Measurements from ENCODE around the gene SYCP2.

The SYCP2 gene

GRCh38 chr20:59945175-59945574, 11.7 kb upstream of the SYCP2 start:
- no peak for DNase-seq (ENCODE audit: low spot score)

GRCh38 chr20:59944726-59945125, 11.3 kb upstream of the SYCP2 start:
- DNase-seq (ENCODE audit: low spot score), result no peak

GRCh38 chr20:59942245-59942644, 8.8 kb upstream of the SYCP2 start:
- DNase-seq (ENCODE audit: low spot score), result no peak

GRCh38 chr20:59940956-59941294, 7.5 kb upstream of the SYCP2 start:
- DNase-seq (ENCODE audit: low spot score), result no peak

- peak; percentile 98 for DNase-seq (ENCODE audit: low spot score)
Observed at GRCh38 chr20:59940129-59940955, 6.9 kb upstream of the SYCP2 start, which contains the start of the genes FAM217B and PPP1R3D. Gene FAM217B (plus strand): TSS chr20:59940389. CDS start chr20:59943944, 3,555 bp downstream. Gene PPP1R3D (minus strand): TSS chr20:59940305. CDS start chr20:59939931, 374 bp downstream.

- DNase-seq (ENCODE audit: low spot score), result peak; percentile 34
Observed at GRCh38 chr20:59939879-59940128, 6.4 kb upstream of the SYCP2 start.

GRCh38 chr20:59939052-59939878, 5.8 kb upstream of the SYCP2 start:
- DNase-seq (ENCODE audit: low spot score), result no peak

GRCh38 chr20:59938696-59939051, 5.2 kb upstream of the SYCP2 start:
- DNase-seq (ENCODE audit: low spot score), result no peak

GRCh38 chr20:59938221-59938620, 4.8 kb upstream of the SYCP2 start:
- peak; percentile 82 for DNase-seq (ENCODE audit: low spot score)

- no peak for DNase-seq (ENCODE audit: low spot score)
Observed at GRCh38 chr20:59937150-59937549, 3.7 kb upstream of the SYCP2 start.

- no peak for DNase-seq (ENCODE audit: low spot score)
Observed at GRCh38 chr20:59936409-59936808, 3.0 kb upstream of the SYCP2 start.

GRCh38 chr20:59935457-59936185, 2.2 kb upstream of the SYCP2 start:
- DNase-seq (ENCODE audit: low spot score), result no peak

- DNase-seq (ENCODE audit: low spot score), result peak; percentile 93
Observed at GRCh38 chr20:59933849-59934585, 580 bp upstream of the SYCP2 start.

GRCh38 chr20:59932616-59933295, 681 bp downstream of the SYCP2 start:
- DNase-seq (ENCODE audit: low spot score), result no peak

GRCh38 chr20:59931511-59932312, 1.7 kb downstream of the SYCP2 start:
- no peak for DNase-seq (ENCODE audit: low spot score)

GRCh38 chr20:59925899-59926298, 7.5 kb downstream of the SYCP2 start:
- no peak for DNase-seq (ENCODE audit: low spot score)

- no peak for DNase-seq (ENCODE audit: low spot score)
Observed at GRCh38 chr20:59925359-59925758, 8.1 kb downstream of the SYCP2 start.

GRCh38 chr20:59923514-59923913, 9.9 kb downstream of the SYCP2 start:
- DNase-seq (ENCODE audit: low spot score), result no peak

- no peak for DNase-seq (ENCODE audit: low spot score)
Observed at GRCh38 chr20:59920944-59921343, 12.5 kb downstream of the SYCP2 start.

GRCh38 chr20:59912609-59913008, 20.8 kb downstream of the SYCP2 start:
- no peak for DNase-seq (ENCODE audit: low spot score)

GRCh38 chr20:59911041-59911440, 22.4 kb downstream of the SYCP2 start:
- no peak for DNase-seq (ENCODE audit: low spot score)

All from AG08396 (cell line).